Renal cortical epithelial cell (primary cell): ENCODE measurements around the gene MTARC1. TPM values are rescaled to one million over a fixed set of nuclear protein-coding genes. Genes with fewer than 3 reads are reported as not detected.

Experiments used
- DNase-seq: peaks from one replicate; pipeline ENCODE4 v3.0.0-alpha.2; 2011; ENCODE audit warnings: low read depth
- total RNA-seq: library from RNA; depleted of rRNA; stranded (reverse); fragments of >200 nt; gene quantifications from 2 replicates; pipeline ENCODE4 v1.2.3, GENCODE V29; 2014

MTARC1 gene
- total RNA-seq, 1 donor from 2014 or later, result 5.0 TPM

- DNase-seq, result no peak
Measured at GRCh38 chr1:220806408-220806807, 19.7 kb downstream of the MTARC1 start.

GRCh38 chr1:220807726-220808125, 21.0 kb downstream of the MTARC1 start:
- no peak for DNase-seq

DNA sequence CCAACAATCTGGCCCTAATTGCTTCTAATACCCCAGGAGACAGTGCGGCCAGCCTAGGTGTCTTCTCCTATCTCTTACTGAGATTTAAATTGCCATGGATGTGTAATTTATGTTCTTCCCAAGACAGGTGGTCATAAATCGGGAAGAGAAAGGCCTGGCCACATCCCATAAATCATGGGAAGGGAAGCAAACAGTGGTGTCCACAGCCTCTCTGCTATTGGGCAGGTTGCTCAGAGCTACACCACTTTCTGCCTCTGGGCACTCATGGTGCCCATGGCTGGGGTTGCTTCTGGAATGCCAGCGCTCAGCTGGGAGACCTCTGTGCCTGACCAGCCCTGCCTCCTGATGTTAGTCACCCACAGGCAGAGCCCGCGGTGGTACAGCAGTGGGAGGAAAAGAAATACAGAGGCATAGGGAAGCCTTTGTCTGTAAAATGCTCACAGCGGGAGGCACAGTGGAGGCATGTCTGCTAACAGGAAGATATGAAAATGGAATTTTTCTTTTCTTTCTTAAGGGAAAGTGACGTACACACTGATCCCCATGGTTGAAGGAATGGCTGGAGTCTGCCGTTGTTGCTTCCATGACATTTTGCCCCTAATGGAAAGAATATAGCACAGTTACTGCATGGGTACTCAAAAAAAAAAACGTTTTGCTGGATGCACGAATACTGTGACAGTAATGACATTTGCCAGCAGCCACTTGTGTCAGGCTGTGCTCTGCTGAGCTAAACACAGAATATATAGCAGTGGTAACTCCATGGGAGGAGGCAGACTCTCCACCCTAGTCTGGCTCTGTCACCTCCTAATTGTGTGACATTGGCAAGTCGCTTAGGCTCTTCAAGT, 21.9 kb downstream of the MTARC1 start:
- DNase-seq, result no peak

DNA sequence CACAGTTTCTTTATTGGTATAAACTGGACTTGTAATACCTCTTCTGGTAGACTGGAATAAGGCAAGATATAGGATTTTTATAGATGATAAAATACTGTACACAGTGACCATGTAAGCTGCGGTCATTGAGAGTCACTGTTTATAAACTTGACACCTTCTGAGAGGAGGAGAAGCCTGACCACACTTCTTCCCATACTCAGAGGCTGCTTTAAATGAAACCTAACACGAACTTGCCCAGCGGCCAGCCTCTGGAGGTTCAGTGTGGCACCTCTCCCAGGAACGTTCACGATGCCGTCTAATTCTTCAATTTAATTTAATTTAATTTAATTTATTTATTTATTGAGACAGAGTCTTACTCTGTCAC, 22.5 kb downstream of the MTARC1 start:
- no peak for DNase-seq

GRCh38 chr1:220809704-220810103, 23.0 kb downstream of the MTARC1 start:
- no peak for DNase-seq

DNA sequence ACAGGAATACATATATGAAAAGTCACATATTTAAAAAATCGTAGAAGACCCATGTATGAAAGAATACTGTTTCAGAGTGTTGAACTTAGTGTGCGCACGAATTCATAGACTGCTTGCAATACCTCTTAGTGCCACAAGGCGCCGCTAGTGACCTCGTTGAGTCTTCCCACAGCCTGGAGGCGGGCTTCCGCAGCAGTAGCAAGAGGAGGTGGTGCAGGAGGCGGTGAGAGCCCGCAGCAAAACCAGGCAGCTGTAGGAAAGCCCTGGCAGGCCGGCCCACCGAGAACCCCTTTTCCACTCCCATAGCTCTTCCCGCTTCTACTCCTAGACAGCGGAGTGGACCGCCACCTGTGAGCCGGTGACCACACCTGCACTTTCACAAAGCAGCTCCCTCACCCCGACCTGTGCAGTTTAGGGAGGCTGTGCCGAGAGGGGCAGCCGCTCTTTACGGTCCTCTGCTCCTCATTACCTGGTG, 23.5 kb downstream of the MTARC1 start:
- DNase-seq, result peak; percentile 58

DNA sequence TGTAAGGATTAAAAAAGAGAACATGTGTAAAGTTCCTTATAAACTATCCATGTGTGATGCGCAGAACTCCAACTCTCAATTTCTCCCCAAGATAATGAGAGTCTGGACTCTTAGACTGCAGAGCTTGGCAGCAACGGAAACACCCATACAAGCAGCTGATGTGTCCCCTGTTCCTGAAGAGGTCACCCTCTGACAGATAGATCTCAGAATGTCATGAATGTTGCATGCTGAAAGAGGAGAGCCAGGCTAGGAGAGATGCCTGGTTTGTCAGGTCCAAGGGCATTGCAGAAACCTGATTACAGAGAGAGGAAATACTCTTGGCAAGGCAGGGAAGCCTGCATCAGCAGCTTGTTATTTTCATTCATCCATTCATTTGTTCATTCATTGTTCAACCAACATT, 24.2 kb downstream of the MTARC1 start:
- no peak for DNase-seq

GRCh38 chr1:220811695-220812094, 25.0 kb downstream of the MTARC1 start:
- DNase-seq, result no peak

GRCh38 chr1:220812308-220812707, 25.6 kb downstream of the MTARC1 start:
- DNase-seq, result no peak

DNA sequence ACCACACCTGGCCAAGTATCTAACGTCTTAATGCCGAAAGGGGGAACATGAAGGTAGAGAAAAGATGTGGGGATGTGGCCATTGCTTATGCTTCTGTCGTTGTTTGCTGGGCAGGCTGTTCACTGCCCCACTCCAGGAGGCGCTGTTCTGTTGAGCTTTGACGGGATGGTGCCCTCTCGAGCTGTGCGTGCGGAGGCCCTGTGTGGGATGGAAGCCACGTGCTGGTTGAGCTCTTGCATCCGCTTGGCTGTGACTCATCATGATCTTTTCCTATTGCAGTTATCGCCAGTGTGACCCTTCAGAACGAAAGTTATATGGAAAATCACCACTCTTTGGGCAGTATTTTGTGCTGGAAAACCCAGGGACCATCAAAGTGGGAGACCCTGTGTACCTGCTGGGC, 26.3 kb downstream of the MTARC1 start:
- DNase-seq, result no peak

GRCh38 chr1:220815409-220815808, 28.7 kb downstream of the MTARC1 start:
- DNase-seq, result no peak

- DNase-seq, result no peak
Measured at GRCh38 chr1:220817907-220818306, 31.2 kb downstream of the MTARC1 start.

- no peak for DNase-seq
Measured at GRCh38 chr1:220818421-220819173, 31.9 kb downstream of the MTARC1 start.

- no peak for DNase-seq
Measured at GRCh38 chr1:220819467-220820026, 32.8 kb downstream of the MTARC1 start.

DNA sequence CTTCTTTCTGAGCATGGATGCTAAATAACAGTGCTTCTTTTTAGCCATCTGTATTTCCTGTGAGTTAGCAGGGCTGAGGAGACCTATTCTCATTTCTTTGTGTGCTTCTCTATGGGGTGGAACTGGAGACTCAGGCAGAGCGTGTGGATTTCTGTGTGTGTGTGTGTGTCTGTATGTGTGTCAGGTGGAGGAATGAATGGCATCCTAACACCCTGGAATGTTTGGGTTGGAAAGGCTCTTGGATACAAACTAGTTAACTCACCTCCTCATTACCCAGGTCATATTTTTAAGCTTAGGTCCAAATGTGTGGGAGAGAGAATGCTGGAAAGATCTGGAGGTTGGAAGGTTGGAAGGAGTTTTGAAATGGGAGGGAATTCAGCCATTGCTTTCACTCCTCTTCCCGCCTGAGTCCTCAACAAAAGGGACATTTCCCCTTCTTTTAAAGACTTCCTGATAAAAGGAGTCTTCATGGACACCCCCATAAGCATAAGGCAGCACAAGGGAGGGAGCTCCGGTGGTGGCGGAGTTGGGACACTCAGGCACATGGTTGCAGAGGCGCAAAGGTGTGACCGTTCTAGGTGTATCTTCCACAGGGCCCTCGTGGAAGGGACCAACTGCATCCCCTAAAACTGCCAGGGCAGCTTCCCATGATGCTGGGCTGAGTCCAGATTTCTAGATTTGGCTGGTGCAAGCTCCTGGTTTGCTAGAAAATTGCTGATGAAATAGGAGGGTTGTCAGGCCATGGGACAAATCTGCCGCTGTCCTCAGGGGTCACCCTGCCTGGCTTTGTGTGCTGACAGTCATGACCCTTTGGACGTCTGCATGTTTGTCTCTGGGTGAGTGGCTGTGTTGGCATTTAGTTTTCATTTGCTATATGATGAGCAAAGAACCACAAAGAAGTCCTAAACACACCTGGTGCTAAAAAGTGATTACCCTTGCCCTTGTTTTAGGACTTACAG, 37.6 kb downstream of the MTARC1 start:
- DNase-seq, result peak; percentile 54

GRCh38 chr1:220825819-220826551, 39.3 kb downstream of the MTARC1 start:
- DNase-seq, result no peak

DNA sequence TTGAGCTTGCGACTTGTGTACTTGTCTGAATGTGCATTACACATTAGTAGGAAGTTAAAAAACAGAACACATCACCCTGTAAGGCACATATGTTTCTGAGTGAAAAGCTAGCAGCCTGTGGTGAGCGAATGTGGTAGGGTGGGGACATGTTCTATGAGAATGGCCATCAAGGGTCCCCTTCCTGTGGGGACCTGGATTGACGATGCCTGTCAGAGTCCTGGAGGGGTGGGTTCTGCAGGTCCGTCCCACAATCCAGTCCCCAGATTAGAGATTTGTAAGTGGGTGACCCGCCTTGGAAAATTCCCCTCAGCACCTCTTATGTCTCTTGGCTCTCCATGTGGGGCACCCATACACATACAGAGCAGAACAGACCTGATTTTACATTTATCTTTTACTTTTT, 40.0 kb downstream of the MTARC1 start:
- DNase-seq, result no peak

GRCh38 chr1:220827445-220828178, 40.9 kb downstream of the MTARC1 start:
- DNase-seq, result no peak

DNA sequence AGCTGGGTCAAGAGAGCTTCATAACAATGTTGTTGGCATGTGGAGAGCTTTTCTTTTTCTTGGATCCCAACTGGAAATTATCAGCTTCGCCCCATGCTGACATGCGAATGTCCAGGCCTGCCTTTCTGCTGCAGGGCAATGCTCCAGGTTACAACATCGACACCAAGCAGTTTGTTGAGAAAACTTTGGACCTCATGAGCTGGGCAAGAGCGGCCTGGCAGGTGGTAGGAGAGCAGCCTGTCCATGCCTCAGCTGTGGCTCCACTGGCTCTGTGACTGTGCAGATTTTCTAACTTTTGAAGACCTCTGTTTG, 41.4 kb downstream of the MTARC1 start:
- DNase-seq, result no peak

DNA sequence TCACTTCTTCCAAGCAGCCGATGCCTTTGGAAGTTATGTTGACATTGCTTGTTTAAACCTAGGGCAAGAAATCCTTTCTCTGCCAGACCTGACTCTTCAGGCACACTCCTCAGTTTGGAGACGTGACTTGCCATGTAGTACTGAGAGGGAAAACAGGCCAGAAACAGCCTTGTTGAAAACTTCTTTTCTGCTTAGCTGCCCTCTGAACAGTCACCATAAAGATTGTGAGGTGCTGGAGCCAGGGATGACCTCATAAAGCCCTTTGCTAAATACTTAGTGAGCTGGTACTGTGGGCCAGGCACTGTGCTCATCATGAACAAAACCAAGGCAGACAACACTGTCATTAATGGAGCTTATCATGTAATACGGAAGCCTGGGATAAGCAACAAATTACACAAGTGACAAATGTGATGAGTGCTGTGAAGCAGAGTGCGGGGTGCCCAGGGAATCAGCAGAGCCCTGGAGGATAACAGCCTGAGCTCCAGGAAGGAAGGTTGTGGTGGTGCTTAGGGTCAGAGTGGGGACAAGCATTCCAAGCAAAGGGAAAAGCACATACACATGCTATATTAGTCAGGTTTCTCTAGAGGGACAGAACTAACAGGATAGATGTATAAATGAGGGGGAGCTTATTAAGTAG, 42.4 kb downstream of the MTARC1 start:
- no peak for DNase-seq
